ENCODE data around the gene ZNF804B. TPM values are rescaled to one million over a fixed set of nuclear protein-coding genes. Genes with fewer than 3 reads are reported as not detected.

The ZNF804B gene
- total and polyA plus RNA-seq, 2 donors: 0.02 TPM; not detected in 1

DNA sequence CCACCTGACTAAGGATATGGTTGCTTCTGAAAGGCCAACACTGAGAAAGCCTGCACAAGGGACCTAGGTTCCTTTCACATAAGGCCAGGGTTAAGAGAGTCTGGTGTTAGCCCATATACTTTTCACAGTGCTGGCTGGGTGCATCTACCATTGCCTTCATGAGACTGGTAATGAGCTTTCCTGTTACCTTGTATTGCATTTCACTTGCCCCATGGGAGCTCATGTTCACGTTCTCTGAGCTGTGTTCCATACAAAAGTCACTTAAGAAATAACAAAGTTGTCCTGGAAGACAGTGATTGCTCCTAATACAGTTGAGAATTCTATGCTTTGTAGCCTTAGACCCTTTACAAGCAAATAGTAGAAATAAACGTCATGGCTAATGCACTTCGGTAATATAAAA is 373.9 kb downstream of the ZNF804B start:
- Histone ChIP-seq H3K4me3 (ENCODE audit: low read length in 2 of 2) (no peak overlapping the region), H3K27ac (ENCODE audit: low read depth in 1 of 2, low read length in 1 of 2) (no peak overlapping the region), H3K36me3 (ENCODE audit: control insufficient read depth in 2 of 2, insufficient read depth in 2 of 2, low read length in 1 of 2) (no peaks in the 10 kb centered on the region), H3K9me3 (ENCODE audit: control insufficient read depth in 2 of 2, insufficient read depth in 1 of 2, low read length in 1 of 2) (no peaks in the 10 kb centered on the region), H3K27me3 (ENCODE audit: control insufficient read depth in 2 of 2, insufficient read depth in 1 of 2, low read length in 1 of 2) (no peaks in the 10 kb centered on the region), H3K4me1 (ENCODE audit: control insufficient read depth in 2 of 2, insufficient read depth in 2 of 2, low read length in 2 of 2) (no peaks in the 10 kb centered on the region)
- no peak for DNase-seq (ENCODE audit: low read depth in 6 of 9, low spot score in 9 of 9)
- 81% methylated on average over 3 of the region's 3 CpGs for WGBS

DNA sequence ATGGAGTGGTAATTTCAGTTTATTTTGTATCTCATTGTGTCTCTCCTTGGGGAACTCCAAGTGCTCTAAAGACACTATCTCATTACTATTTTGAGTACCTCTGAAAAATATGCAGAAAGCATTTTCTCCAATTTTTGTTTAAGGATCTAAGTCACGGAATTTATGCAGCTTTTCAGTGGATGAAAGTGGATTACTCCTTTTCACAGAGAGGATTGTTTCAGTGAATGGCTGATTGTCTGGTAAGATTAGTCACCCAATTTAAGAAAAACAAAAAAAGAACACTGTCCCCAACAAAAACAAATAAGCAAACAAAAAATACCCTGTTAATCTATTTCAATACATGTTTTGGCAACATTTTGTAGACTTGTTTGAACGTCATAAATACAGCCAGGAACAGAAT is 374.3 kb downstream of the ZNF804B start:
- Histone ChIP-seq H3K36me3 (ENCODE audit: control insufficient read depth in 2 of 2, insufficient read depth in 2 of 2, low read length in 1 of 2) (no peaks in the 10 kb centered on the region), H3K27me3 (ENCODE audit: control insufficient read depth in 2 of 2, insufficient read depth in 1 of 2, low read length in 1 of 2) (no peaks in the 10 kb centered on the region), H3K9me3 (ENCODE audit: control insufficient read depth in 2 of 2, insufficient read depth in 1 of 2, low read length in 1 of 2) (no peaks in the 10 kb centered on the region), H3K4me3 (ENCODE audit: low read length in 2 of 2) (no peak overlapping the region), H3K27ac (ENCODE audit: low read depth in 1 of 2, low read length in 1 of 2) (no peak overlapping the region), H3K4me1 (ENCODE audit: control insufficient read depth in 2 of 2, insufficient read depth in 2 of 2, low read length in 2 of 2) (no peaks in the 10 kb centered on the region)
- 61% methylated on average over 2 of the region's 2 CpGs for WGBS
- no peak for DNase-seq (ENCODE audit: low read depth in 6 of 9, low spot score in 9 of 9)

DNA sequence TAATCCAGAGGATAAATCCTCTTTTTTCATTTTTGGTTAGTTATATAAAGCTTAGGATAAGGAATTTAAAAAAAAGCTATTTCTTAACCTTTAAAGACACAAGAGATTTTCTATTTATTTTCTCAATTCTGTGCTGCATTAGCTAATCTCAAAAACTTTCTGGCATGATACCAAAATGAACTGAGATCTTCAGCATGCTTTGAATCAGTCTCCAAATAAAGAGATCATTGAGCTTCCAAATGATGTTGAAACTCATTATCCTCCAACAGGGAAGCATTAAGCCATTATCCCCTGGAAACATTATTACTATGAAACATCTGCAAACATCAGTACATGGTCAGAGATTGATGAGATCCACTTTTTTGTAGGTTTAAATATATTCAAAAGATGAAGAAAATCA is 386.3 kb downstream of the ZNF804B start:
- Histone ChIP-seq H3K9me3 (ENCODE audit: control insufficient read depth in 2 of 2, insufficient read depth in 1 of 2, low read length in 1 of 2) (no peaks in the 10 kb centered on the region), H3K27me3 (ENCODE audit: control insufficient read depth in 2 of 2, insufficient read depth in 1 of 2, low read length in 1 of 2) (no peaks in the 10 kb centered on the region), H3K4me3 (ENCODE audit: low read length in 2 of 2) (no peak overlapping the region), H3K4me1 (ENCODE audit: control insufficient read depth in 2 of 2, insufficient read depth in 2 of 2, low read length in 2 of 2) (no peaks in the 10 kb centered on the region), H3K27ac (ENCODE audit: low read depth in 1 of 2, low read length in 1 of 2) (no peak overlapping the region), H3K36me3 (ENCODE audit: control insufficient read depth in 2 of 2, insufficient read depth in 2 of 2, low read length in 1 of 2) (no peaks in the 10 kb centered on the region)
- no peak for DNase-seq (ENCODE audit: low read depth in 6 of 9, low spot score in 9 of 9)

DNA sequence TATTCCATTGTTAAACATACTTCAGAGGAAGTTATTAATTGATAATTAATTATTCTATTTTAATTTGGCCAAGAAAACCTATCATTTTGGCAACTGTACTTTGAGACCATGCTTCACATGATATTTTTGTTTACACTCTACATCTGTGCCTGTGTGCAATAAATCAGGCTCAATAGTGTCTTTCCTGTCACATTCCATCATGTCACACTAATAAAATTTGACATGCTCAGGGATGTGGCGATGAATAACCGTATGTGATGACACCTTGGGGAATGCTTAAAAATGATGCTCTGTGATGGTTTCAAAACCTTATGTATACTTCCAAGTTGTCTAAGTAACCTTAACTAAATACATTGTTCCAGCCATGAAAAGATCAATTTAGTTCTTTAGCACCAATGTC is 400.6 kb downstream of the ZNF804B start:
- Histone ChIP-seq H3K9me3 (ENCODE audit: control insufficient read depth in 2 of 2, insufficient read depth in 1 of 2, low read length in 1 of 2) (no peaks in the 10 kb centered on the region), H3K27me3 (ENCODE audit: control insufficient read depth in 2 of 2, insufficient read depth in 1 of 2, low read length in 1 of 2) (no peaks in the 10 kb centered on the region), H3K27ac (ENCODE audit: low read depth in 1 of 2, low read length in 1 of 2) (no peak overlapping the region), H3K4me1 (ENCODE audit: control insufficient read depth in 2 of 2, insufficient read depth in 2 of 2, low read length in 2 of 2) (no peaks in the 10 kb centered on the region), H3K36me3 (ENCODE audit: control insufficient read depth in 2 of 2, insufficient read depth in 2 of 2, low read length in 1 of 2) (no peaks in the 10 kb centered on the region), H3K4me3 (ENCODE audit: low read length in 2 of 2) (no peak overlapping the region)
- DNase-seq (ENCODE audit: low read depth in 6 of 9, low spot score in 9 of 9): no peak
- WGBS: 95% methylated on average over 2 of the region's 2 CpGs

DNA sequence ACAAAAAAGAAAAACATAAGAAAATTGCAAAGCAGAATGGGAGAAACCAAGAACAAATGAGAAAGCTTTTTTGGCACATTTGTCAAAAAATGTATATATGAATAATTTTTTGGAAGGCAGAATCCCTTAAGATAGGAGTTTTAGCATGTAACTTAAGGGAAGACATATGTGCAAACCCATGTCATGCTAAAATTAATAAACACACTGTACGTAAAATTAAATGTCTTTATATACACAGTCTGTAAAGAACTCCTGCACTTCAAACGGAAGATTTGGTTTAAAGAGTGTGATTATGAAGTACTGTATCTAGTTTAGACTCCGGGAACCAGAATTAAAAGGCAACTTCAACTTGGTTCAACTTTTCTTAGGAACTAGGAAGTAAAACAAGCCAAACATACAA is 405.9 kb downstream of the ZNF804B start:
- no peak overlapping the region for H3K27ac ChIP-seq (ENCODE audit: low read depth in 1 of 2, low read length in 1 of 2)
- no peak for DNase-seq (ENCODE audit: low read depth in 6 of 9, low spot score in 9 of 9)
- no peaks in the 10 kb centered on the region for H3K27me3 ChIP-seq (ENCODE audit: control insufficient read depth in 2 of 2, insufficient read depth in 1 of 2, low read length in 1 of 2)
- no peaks in the 10 kb centered on the region for H3K36me3 ChIP-seq (ENCODE audit: control insufficient read depth in 2 of 2, insufficient read depth in 2 of 2, low read length in 1 of 2)
- WGBS: 96% methylated on average over 3 of the region's 3 CpGs
- no peaks in the 10 kb centered on the region for H3K4me1 ChIP-seq (ENCODE audit: control insufficient read depth in 2 of 2, insufficient read depth in 2 of 2, low read length in 2 of 2)
- H3K9me3 ChIP-seq (ENCODE audit: control insufficient read depth in 2 of 2, insufficient read depth in 1 of 2, low read length in 1 of 2): peaks cover 0 to 6% of the 10 kb centered on the region in 2 donors
- H3K4me3 ChIP-seq (ENCODE audit: low read length in 2 of 2): no peak overlapping the region

DNA sequence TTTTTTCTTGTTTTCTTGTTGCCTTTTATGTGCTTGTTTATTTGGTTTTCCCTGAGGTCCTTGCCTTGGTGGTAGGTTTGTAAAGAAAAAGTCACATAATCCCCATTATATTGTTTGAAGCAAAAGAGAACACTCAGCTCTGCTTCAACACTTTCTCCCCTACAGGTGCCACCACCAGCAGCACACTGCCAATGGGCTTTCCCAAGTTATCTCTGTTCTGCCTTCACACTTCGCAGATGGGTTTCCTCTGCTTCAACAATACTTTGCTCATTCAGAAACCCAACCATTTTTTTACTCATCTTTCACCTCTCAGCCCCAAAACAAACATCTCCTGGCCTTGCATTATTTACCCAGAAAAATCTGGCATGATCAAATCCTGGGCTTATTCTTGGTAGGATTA is 411.1 kb downstream of the ZNF804B start:
- no peak for DNase-seq (ENCODE audit: low read depth in 6 of 9, low spot score in 9 of 9)
- Histone ChIP-seq H3K4me3 (ENCODE audit: low read length in 2 of 2) (no peak overlapping the region), H3K9me3 (ENCODE audit: control insufficient read depth in 2 of 2, insufficient read depth in 1 of 2, low read length in 1 of 2) (peaks cover 0 to 6% of the 10 kb centered on the region in 2 donors), H3K36me3 (ENCODE audit: control insufficient read depth in 2 of 2, insufficient read depth in 2 of 2, low read length in 1 of 2) (no peaks in the 10 kb centered on the region), H3K27me3 (ENCODE audit: control insufficient read depth in 2 of 2, insufficient read depth in 1 of 2, low read length in 1 of 2) (no peaks in the 10 kb centered on the region), H3K4me1 (ENCODE audit: control insufficient read depth in 2 of 2, insufficient read depth in 2 of 2, low read length in 2 of 2) (no peaks in the 10 kb centered on the region), H3K27ac (ENCODE audit: low read depth in 1 of 2, low read length in 1 of 2) (no peak overlapping the region)
- WGBS: 83% methylated on average over 1 of the region's 1 CpG

DNA sequence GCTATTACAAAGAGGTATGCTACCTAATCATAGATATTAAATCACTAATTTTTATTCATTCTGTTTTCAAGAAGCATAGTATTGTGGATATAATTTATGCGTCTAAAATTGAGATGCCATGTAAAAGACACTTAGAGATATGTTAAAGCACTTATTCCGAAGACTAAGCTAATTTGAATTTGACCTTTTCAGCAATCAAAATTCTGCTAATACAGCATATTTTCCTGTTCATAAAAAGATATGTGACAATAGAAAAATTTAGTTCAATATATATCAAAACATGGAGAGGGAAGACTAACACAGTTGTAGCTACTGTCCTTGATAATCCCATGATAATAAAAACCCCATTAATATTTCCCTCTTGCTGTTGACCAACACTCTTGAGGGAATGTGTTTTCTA is 422.6 kb downstream of the ZNF804B start:
- no peak overlapping the region for H3K4me3 ChIP-seq (ENCODE audit: low read length in 2 of 2)
- no peaks in the 10 kb centered on the region for H3K27me3 ChIP-seq (ENCODE audit: control insufficient read depth in 2 of 2, insufficient read depth in 1 of 2, low read length in 1 of 2)
- H3K9me3 ChIP-seq (ENCODE audit: control insufficient read depth in 2 of 2, insufficient read depth in 1 of 2, low read length in 1 of 2): peaks cover 0 to 8% of the 10 kb centered on the region in 2 donors
- DNase-seq (ENCODE audit: low read depth in 6 of 9, low spot score in 9 of 9): no peak
- H3K4me1 ChIP-seq (ENCODE audit: control insufficient read depth in 2 of 2, insufficient read depth in 2 of 2, low read length in 2 of 2): no peaks in the 10 kb centered on the region
- H3K27ac ChIP-seq (ENCODE audit: low read depth in 1 of 2, low read length in 1 of 2): no peak overlapping the region
- 94% methylated on average over 2 of the region's 2 CpGs for WGBS
- H3K36me3 ChIP-seq (ENCODE audit: control insufficient read depth in 2 of 2, insufficient read depth in 2 of 2, low read length in 1 of 2): no peaks in the 10 kb centered on the region

DNA sequence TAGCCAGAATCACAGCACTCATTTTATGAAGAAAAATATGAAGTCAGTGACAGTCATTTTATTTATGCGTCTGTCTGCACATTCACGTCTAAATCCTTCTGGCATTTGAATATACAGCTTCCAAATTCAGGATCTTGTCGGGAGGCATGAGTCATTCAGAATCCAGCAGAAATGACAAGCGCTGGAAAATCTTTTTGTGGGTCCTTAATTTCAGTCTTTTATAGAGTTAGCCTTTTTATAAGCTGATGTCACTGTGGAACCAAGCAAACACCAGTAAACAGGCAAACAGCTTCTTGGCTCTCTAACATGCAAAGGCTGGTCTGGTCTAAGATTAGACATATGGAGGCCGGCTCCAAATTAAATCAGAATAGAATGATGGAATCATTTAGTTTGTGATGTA is 424.2 kb downstream of the ZNF804B start:
- Histone ChIP-seq H3K27me3 (ENCODE audit: control insufficient read depth in 2 of 2, insufficient read depth in 1 of 2, low read length in 1 of 2) (no peaks in the 10 kb centered on the region), H3K4me3 (ENCODE audit: low read length in 2 of 2) (no peak overlapping the region), H3K4me1 (ENCODE audit: control insufficient read depth in 2 of 2, insufficient read depth in 2 of 2, low read length in 2 of 2) (no peaks in the 10 kb centered on the region), H3K9me3 (ENCODE audit: control insufficient read depth in 2 of 2, insufficient read depth in 1 of 2, low read length in 1 of 2) (peaks cover 0 to 8% of the 10 kb centered on the region in 2 donors), H3K27ac (ENCODE audit: low read depth in 1 of 2, low read length in 1 of 2) (no peak overlapping the region), H3K36me3 (ENCODE audit: control insufficient read depth in 2 of 2, insufficient read depth in 2 of 2, low read length in 1 of 2) (no peaks in the 10 kb centered on the region)
- DNase-seq (ENCODE audit: low read depth in 6 of 9, low spot score in 9 of 9): no peak
- WGBS: 82% methylated on average over 5 of the region's 5 CpGs

DNA sequence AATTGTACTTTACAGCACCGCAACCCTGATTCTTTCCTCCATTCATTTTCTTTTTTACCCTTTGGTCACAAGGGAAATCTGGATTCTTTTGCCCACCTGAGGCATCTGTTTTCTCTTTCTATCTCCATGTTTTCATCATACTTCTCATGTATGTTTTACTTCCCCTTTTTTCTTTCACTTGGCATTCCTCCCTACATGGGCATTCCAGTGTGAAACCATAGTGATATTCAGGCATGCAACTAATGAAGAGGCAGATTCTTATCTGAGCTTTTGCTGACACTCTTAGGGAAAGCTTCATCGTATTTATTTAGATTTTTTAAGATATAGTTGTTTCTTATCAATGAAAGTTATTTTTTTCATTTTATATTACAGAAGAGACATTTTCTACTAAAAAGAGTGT is 441.3 kb downstream of the ZNF804B start:
- DNase-seq (ENCODE audit: low read depth in 6 of 9, low spot score in 9 of 9): no peak
- H3K27ac ChIP-seq (ENCODE audit: low read depth in 1 of 2, low read length in 1 of 2): no peak overlapping the region
- no peaks in the 10 kb centered on the region for H3K36me3 ChIP-seq (ENCODE audit: control insufficient read depth in 2 of 2, insufficient read depth in 2 of 2, low read length in 1 of 2)
- no peaks in the 10 kb centered on the region for H3K27me3 ChIP-seq (ENCODE audit: control insufficient read depth in 2 of 2, insufficient read depth in 1 of 2, low read length in 1 of 2)
- H3K4me3 ChIP-seq (ENCODE audit: low read length in 2 of 2): no peak overlapping the region
- no peaks in the 10 kb centered on the region for H3K9me3 ChIP-seq (ENCODE audit: control insufficient read depth in 2 of 2, insufficient read depth in 1 of 2, low read length in 1 of 2)
- H3K4me1 ChIP-seq (ENCODE audit: control insufficient read depth in 2 of 2, insufficient read depth in 2 of 2, low read length in 2 of 2): no peaks in the 10 kb centered on the region
- 86% methylated on average over 2 of the region's 2 CpGs for WGBS

DNA sequence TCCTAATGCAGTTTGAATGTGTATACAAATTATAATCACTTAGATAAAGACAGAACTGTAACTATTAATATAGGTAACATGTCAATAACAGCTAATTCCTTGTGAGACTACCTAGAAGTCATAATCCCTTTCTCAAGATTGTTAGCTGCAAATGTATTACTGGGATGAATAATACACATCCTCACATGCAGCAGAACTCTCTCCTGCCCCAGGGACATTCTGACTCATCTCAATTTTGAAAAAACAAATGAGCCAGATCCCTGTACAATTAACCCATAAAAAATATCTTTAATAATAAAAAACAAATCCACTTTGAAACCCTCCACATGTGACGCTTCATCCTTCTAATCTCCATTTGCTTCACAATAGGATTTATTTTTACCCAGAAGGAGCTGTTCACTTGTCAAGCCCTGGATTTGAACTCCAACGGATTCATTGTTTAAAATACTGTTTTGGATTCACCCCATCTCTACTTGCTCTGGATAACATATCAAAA is 464.4 kb downstream of the ZNF804B start:
- H3K27ac ChIP-seq (ENCODE audit: low read depth in 1 of 2, low read length in 1 of 2): no peak overlapping the region
- no peaks in the 10 kb centered on the region for H3K36me3 ChIP-seq (ENCODE audit: control insufficient read depth in 2 of 2, insufficient read depth in 2 of 2, low read length in 1 of 2)
- no peak for DNase-seq (ENCODE audit: low read depth in 6 of 9, low spot score in 9 of 9)
- no peaks in the 10 kb centered on the region for H3K4me1 ChIP-seq (ENCODE audit: control insufficient read depth in 2 of 2, insufficient read depth in 2 of 2, low read length in 2 of 2)
- no peaks in the 10 kb centered on the region for H3K27me3 ChIP-seq (ENCODE audit: control insufficient read depth in 2 of 2, insufficient read depth in 1 of 2, low read length in 1 of 2)
- no peak overlapping the region for H3K4me3 ChIP-seq (ENCODE audit: low read length in 2 of 2)
- WGBS: 49% methylated on average over 2 of the region's 2 CpGs
- H3K9me3 ChIP-seq (ENCODE audit: control insufficient read depth in 2 of 2, insufficient read depth in 1 of 2, low read length in 1 of 2): peaks cover 0 to 5% of the 10 kb centered on the region in 2 donors

All from thymus (tissue), 11 donors.